Nephron (organoid): ENCODE data around the gene HSD17B14.
"Not testable (repeated sequence)": the region's sequence is repeated elsewhere in the genome, so short reads cannot be mapped to it uniquely, and the experiment has no call there.

Experiments
- H3K27ac Mint-ChIP-seq, 3 experiments: 2 replicates each; pipeline ENCODE4 v1.8.0; 2020; ENCODE audit warnings: mixed read lengths in 3 of 3, mild to moderate bottlenecking in 2 of 3, moderate library complexity in 1 of 3
- H3K27me3 Mint-ChIP-seq: 2 replicates; pipeline ENCODE4 v1.8.0; 2021; ENCODE audit warnings: low read depth, mild to moderate bottlenecking, moderate library complexity, mixed read lengths
- H3K36me3 Mint-ChIP-seq: 2 replicates; pipeline ENCODE4 v1.8.0; 2020; ENCODE audit warnings: low read depth, mixed read lengths
- H3K4me1 Mint-ChIP-seq: 2 replicates; pipeline ENCODE4 v1.8.0; 2020; ENCODE audit warnings: mixed read lengths
- H3K4me3 Mint-ChIP-seq, 3 experiments: 2 replicates each; pipeline ENCODE4 v1.8.0; 2020; ENCODE audit warnings: mild to moderate bottlenecking in 3 of 3, mixed read lengths in 3 of 3, moderate library complexity in 2 of 3
- H3K9me3 Mint-ChIP-seq: 2 replicates; pipeline ENCODE4 v1.8.0; 2020; ENCODE audit warnings: mixed read lengths
- CTCF ChIP-seq, 3 experiments: fragments of 200-600 bp; sonication (generic); IDR thresholded peaks; one replicate each; pipeline ENCODE4 v1.5.0; 2021; ENCODE audit warnings: antibody characterized with exemption in 3 of 3; ENCODE audit not compliant: unreplicated experiment in 3 of 3

Gene HSD17B14

GRCh38 chr19:48793271-48793670 lies 43.0 kb downstream of the HSD17B14 start:
- Mint-ChIP-seq H3K9me3 (no peaks in the 10 kb centered on the region), H3K4me3 (peak overlapping the region in 1 of 3 experiments; percentile 36), H3K36me3 (no peaks in the 10 kb centered on the region), H3K4me1 (peaks cover 13% of the 10 kb centered on the region), H3K27me3 (peaks cover under 1% of the 10 kb centered on the region), H3K27ac (peak overlapping the region in 1 of 3 experiments; percentile 56)
- TF ChIP-seq CTCF (IDR thresholded peaks at IDR 0.05; ENCODE audit: unreplicated experiment in 3 of 3): no peak

GRCh38 chr19:48787331-48787730 lies 49.0 kb downstream of the HSD17B14 start:
- H3K9me3 Mint-ChIP-seq, H3K36me3 Mint-ChIP-seq, H3K27me3 Mint-ChIP-seq, H3K4me3 Mint-ChIP-seq, H3K27ac Mint-ChIP-seq, H3K4me1 Mint-ChIP-seq: not testable (repeated sequence)

- not testable (repeated sequence) for H3K27ac Mint-ChIP-seq, H3K36me3 Mint-ChIP-seq, H3K4me3 Mint-ChIP-seq, H3K4me1 Mint-ChIP-seq, H3K27me3 Mint-ChIP-seq, H3K9me3 Mint-ChIP-seq
Measured at GRCh38 chr19:48786422-48786821, 49.9 kb downstream of the HSD17B14 start.

GRCh38 chr19:48784527-48784926 lies 51.8 kb downstream of the HSD17B14 start:
- Mint-ChIP-seq H3K27ac (no peak overlapping the region), H3K9me3 (no peaks in the 10 kb centered on the region), H3K4me1 (peaks cover 11% of the 10 kb centered on the region), H3K36me3 (no peaks in the 10 kb centered on the region), H3K4me3 (no peak overlapping the region), H3K27me3 (peaks cover 4% of the 10 kb centered on the region)
- no peak for TF ChIP-seq CTCF (IDR thresholded peaks at IDR 0.05; ENCODE audit: unreplicated experiment in 3 of 3)

GRCh38 chr19:48780631-48781391 lies 55.5 kb downstream of the HSD17B14 start:
- H3K9me3 Mint-ChIP-seq: no peaks in the 10 kb centered on the region
- no peaks in the 10 kb centered on the region for H3K27me3 Mint-ChIP-seq
- TF ChIP-seq CTCF (IDR thresholded peaks at IDR 0.05; ENCODE audit: unreplicated experiment in 3 of 3): no peak
- H3K4me1 Mint-ChIP-seq: peaks cover 11% of the 10 kb centered on the region
- peak overlapping the region in 2 of 3 experiments; percentile 6 to 56 for H3K27ac Mint-ChIP-seq
- H3K36me3 Mint-ChIP-seq: no peaks in the 10 kb centered on the region
- no peak overlapping the region for H3K4me3 Mint-ChIP-seq

- no peaks in the 10 kb centered on the region for H3K9me3 Mint-ChIP-seq
- no peaks in the 10 kb centered on the region for H3K27me3 Mint-ChIP-seq
- no peak overlapping the region for H3K27ac Mint-ChIP-seq
- H3K4me3 Mint-ChIP-seq: no peak overlapping the region
- peaks cover 11% of the 10 kb centered on the region for H3K4me1 Mint-ChIP-seq
- no peaks in the 10 kb centered on the region for H3K36me3 Mint-ChIP-seq
- TF ChIP-seq CTCF (IDR thresholded peaks at IDR 0.05; ENCODE audit: unreplicated experiment in 3 of 3): no peak
Measured at GRCh38 chr19:48779636-48780035, 56.7 kb downstream of the HSD17B14 start.

- no peak for TF ChIP-seq CTCF (IDR thresholded peaks at IDR 0.05; ENCODE audit: unreplicated experiment in 3 of 3)
- Mint-ChIP-seq H3K27ac (no peak overlapping the region), H3K36me3 (no peaks in the 10 kb centered on the region), H3K27me3 (no peaks in the 10 kb centered on the region), H3K4me3 (no peak overlapping the region), H3K9me3 (no peaks in the 10 kb centered on the region), H3K4me1 (peaks cover 12% of the 10 kb centered on the region)
Measured at GRCh38 chr19:48777720-48778119, 58.6 kb downstream of the HSD17B14 start.
